ENCODE data around the gene CAMTA1.

CAMTA1 gene

GRCh38 chr1:7077136-7077535, 291.9 kb downstream of the CAMTA1 start:
- no peak overlapping the region for H3K4me3 ChIP-seq (ENCODE audit: low read length)
- no peak for DNase-seq (ENCODE audit: low read depth)
- no peak for TF ChIP-seq CTCF (conservative IDR thresholded peaks at IDR 0.05; ENCODE audit: low read length)

GRCh38 chr1:7077970-7078369, 292.7 kb downstream of the CAMTA1 start:
- H3K4me3 ChIP-seq (ENCODE audit: low read length) = no peak overlapping the region
- DNase-seq (ENCODE audit: low read depth) = no peak
- no peak for TF ChIP-seq CTCF (conservative IDR thresholded peaks at IDR 0.05; ENCODE audit: low read length)

GRCh38 chr1:7079637-7080036, 294.4 kb downstream of the CAMTA1 start:
- no peak for TF ChIP-seq CTCF (conservative IDR thresholded peaks at IDR 0.05; ENCODE audit: low read length)
- no peak for DNase-seq (ENCODE audit: low read depth)
- H3K4me3 ChIP-seq (ENCODE audit: low read length) = no peak overlapping the region

GRCh38 chr1:7084232-7084894, 299.1 kb downstream of the CAMTA1 start:
- TF ChIP-seq CTCF (conservative IDR thresholded peaks at IDR 0.05; ENCODE audit: low read length) = no peak
- no peak for DNase-seq (ENCODE audit: low read depth)
- no peak overlapping the region for H3K4me3 ChIP-seq (ENCODE audit: low read length)

GRCh38 chr1:7085521-7085920, 300.3 kb downstream of the CAMTA1 start:
- no peak overlapping the region for H3K4me3 ChIP-seq (ENCODE audit: low read length)
- DNase-seq (ENCODE audit: low read depth) = no peak
- no peak for TF ChIP-seq CTCF (conservative IDR thresholded peaks at IDR 0.05; ENCODE audit: low read length)

GRCh38 chr1:7086106-7086505, 300.9 kb downstream of the CAMTA1 start:
- no peak for DNase-seq (ENCODE audit: low read depth)
- H3K4me3 ChIP-seq (ENCODE audit: low read length) = no peak overlapping the region
- no peak for TF ChIP-seq CTCF (conservative IDR thresholded peaks at IDR 0.05; ENCODE audit: low read length)

- TF ChIP-seq CTCF (conservative IDR thresholded peaks at IDR 0.05; ENCODE audit: low read length) = no peak
- no peak overlapping the region for H3K4me3 ChIP-seq (ENCODE audit: low read length)
- no peak for DNase-seq (ENCODE audit: low read depth)
Measured at GRCh38 chr1:7087888-7088287, 302.6 kb downstream of the CAMTA1 start.
